HepG2 (cell line): ENCODE data around the gene NISCH. TPM values are rescaled to one million over a fixed set of nuclear protein-coding genes. Genes with fewer than 3 reads are reported as not detected.

Experiments used
- ATF5 ChIP-seq: sonication (generic); formaldehyde crosslinking; IDR thresholded peaks from 2 replicates; pipeline ENCODE4 v1.4.0; 2020; ENCODE audit warnings: mild to moderate bottlenecking, low read depth, missing genetic modification reagents
- HDAC6 ChIP-seq: fragments of 200-600 bp; sonication (generic); IDR thresholded peaks from 2 replicates; pipeline ENCODE4 v1.7.0; 2017; ENCODE audit warnings: mild to moderate bottlenecking, antibody characterized with exemption, low read length, low read depth
- HNRNPL ChIP-seq: fragments of 200-400 bp; formaldehyde crosslinking; IDR thresholded peaks from 2 replicates; pipeline ENCODE4 v1.6.1; 2017; ENCODE audit warnings: mild to moderate bottlenecking, low read depth, low read length
- HNRNPUL1 ChIP-seq: fragments of 200-400 bp; formaldehyde crosslinking; IDR thresholded peaks from 2 replicates; pipeline ENCODE4 v1.6.1; 2017; ENCODE audit warnings: low read depth, mild to moderate bottlenecking, low read length, moderate library complexity
- MAFG ChIP-seq: sonication (generic); formaldehyde crosslinking; IDR thresholded peaks from 2 replicates; pipeline ENCODE4 v1.5.1; 2020; ENCODE audit warnings: mild to moderate bottlenecking, missing genetic modification reagents
- NFIB ChIP-seq: sonication (generic); formaldehyde crosslinking; IDR thresholded peaks from 2 replicates; pipeline ENCODE4 v1.9.0; 2021; ENCODE audit warnings: missing genetic modification reagents, mild to moderate bottlenecking, borderline replicate concordance
- NONO ChIP-seq, 2 experiments: fragments of 450-650 bp in 1 of 2; sonication (generic) in 1 of 2; formaldehyde crosslinking in 1 of 2; IDR thresholded peaks in 1 of 2; conservative IDR thresholded peaks in 1 of 2; 2 replicates each; pipeline versions ENCODE4 v1.6.1 to v1.8.0; 2017 to 2022; ENCODE audit warnings: mild to moderate bottlenecking in 1 of 2, missing genetic modification reagents in 1 of 2, moderate library complexity in 1 of 2
- NR0B2 ChIP-seq: sonication (generic); formaldehyde crosslinking; IDR thresholded peaks from 2 replicates; pipeline ENCODE4 v1.4.0; 2020; ENCODE audit warnings: mild to moderate bottlenecking, missing genetic modification reagents
- PATZ1 ChIP-seq: sonication (generic); formaldehyde crosslinking; IDR thresholded peaks from 2 replicates; pipeline ENCODE4 v1.4.0; 2020; ENCODE audit warnings: missing genetic modification reagents
- RARG ChIP-seq: sonication (generic); formaldehyde crosslinking; IDR thresholded peaks from 2 replicates; pipeline ENCODE4 v1.4.0; 2020; ENCODE audit warnings: low read depth, mild to moderate bottlenecking, missing genetic modification reagents
- RFX5 ChIP-seq: IDR thresholded peaks from 2 replicates; pipeline ENCODE4 v1.6.1; 2011; ENCODE audit warnings: low read depth, low read length, improper control_type of control experiment
- SNAPC5 ChIP-seq: sonication (generic); formaldehyde crosslinking; IDR thresholded peaks from 2 replicates; pipeline ENCODE4 v1.8.1; 2023; ENCODE audit warnings: mild to moderate bottlenecking, missing genetic modification reagents, borderline replicate concordance
- SP1 ChIP-seq, 2 experiments: fragments of 450-650 bp in 1 of 2; sonication (generic) in 1 of 2; formaldehyde crosslinking in 1 of 2; IDR thresholded peaks; 2 replicates each; pipeline versions ENCODE4 v1.4.0 to v1.6.1; 2016 to 2020; ENCODE audit warnings: missing genetic modification reagents in 1 of 2
- TBX2 ChIP-seq: sonication (generic); formaldehyde crosslinking; IDR thresholded peaks from 2 replicates; pipeline ENCODE4 v1.5.0; 2020; ENCODE audit warnings: missing genetic modification reagents, mild to moderate bottlenecking, borderline replicate concordance
- TRAFD1 ChIP-seq: sonication (generic); formaldehyde crosslinking; IDR thresholded peaks from 2 replicates; pipeline ENCODE4 v1.5.1; 2020; ENCODE audit warnings: missing genetic modification reagents, mild to moderate bottlenecking, borderline replicate concordance
- ZNF136 ChIP-seq: sonication (generic); formaldehyde crosslinking; IDR thresholded peaks from 2 replicates; pipeline ENCODE4 v1.8.1; 2022; ENCODE audit warnings: low read depth, mild to moderate bottlenecking, moderate library complexity, missing genetic modification reagents
- ZNF552 ChIP-seq: sonication (generic); formaldehyde crosslinking; IDR thresholded peaks from 2 replicates; pipeline ENCODE4 v1.9.0; 2022; ENCODE audit warnings: missing genetic modification reagents, mild to moderate bottlenecking, borderline replicate concordance
- ZNF652 ChIP-seq: IDR thresholded peaks from 2 replicates; pipeline ENCODE4 v1.6.1; 2016; ENCODE audit warnings: low read depth, borderline replicate concordance
- ZXDC ChIP-seq: sonication (generic); formaldehyde crosslinking; IDR thresholded peaks from 2 replicates; pipeline ENCODE4 v1.5.0; 2020; ENCODE audit warnings: mild to moderate bottlenecking, missing genetic modification reagents
- polyA plus RNA-seq, 8 experiments: library from polyadenylated mRNA; depleted of rRNA in 3 of 8; stranded (reverse) in 7 of 8; unstranded in 1 of 8; fragments of >200 nt; fragmentation: Illumina TruSeq in 4 of 8; extraction: Trizol in 4 of 8; gene quantifications; 2 replicates each; pipeline versions ENCODE4 v1.2.1 to v1.2.3, GENCODE V29; 2011 to 2016; ENCODE audit warnings: low read depth in 4 of 8, missing spikeins in 1 of 8, mixed read lengths in 1 of 8; ENCODE audit not compliant: insufficient read depth in 1 of 8
- total RNA-seq, 5 experiments: library from RNA; depleted of rRNA; stranded (reverse); fragments of >200 nt; fragmentation: Illumina TruSeq; extraction: Trizol; gene quantifications; 2 replicates each; pipeline ENCODE4 v1.2.3, GENCODE V29; 2016; ENCODE audit warnings: low read depth in 1 of 5

Gene NISCH
- total and polyA plus RNA-seq, 2 of the 13 experiments (the other 11 are each of a cell fraction or from before 2014, with no cell fraction given), result 27.0 to 47.6 TPM

- no peak for TF ChIP-seq NONO (IDR thresholded peaks at IDR 0.05)
- TF ChIP-seq NONO (CRISPR knock-in tag; conservative IDR thresholded peaks at IDR 0.05), result peak; percentile 90
- no peak for TF ChIP-seq RFX5
- peak; percentile 77; the same call in 1 of the 2 replicates for TF ChIP-seq TBX2 (CRISPR knock-in tag)
- no peak for TF ChIP-seq ZNF652 (CRISPR knock-in tag)
- no peak for TF ChIP-seq SP1 (IDR thresholded peaks at IDR 0.05)
- peak; percentile 68 for TF ChIP-seq SP1 (CRISPR knock-in tag; IDR thresholded peaks at IDR 0.05)
- no peak; the same call in 1 of the 2 replicates for TF ChIP-seq ZNF136
- TF ChIP-seq NFIB, result no peak
- TF ChIP-seq MAFG (CRISPR knock-in tag), result no peak
- TF ChIP-seq SNAPC5 (CRISPR knock-in tag), result no peak
- TF ChIP-seq TRAFD1 (CRISPR knock-in tag), result peak; percentile 68; the same call in 1 of the 2 replicates
- no peak; the same call in 1 of the 2 replicates for TF ChIP-seq RARG (CRISPR knock-in tag)
- no peak for TF ChIP-seq HNRNPUL1
- no peak; the same call in 1 of the 2 replicates for TF ChIP-seq ZXDC
- TF ChIP-seq PATZ1 (CRISPR knock-in tag), result peak; percentile 64
- TF ChIP-seq NR0B2 (CRISPR knock-in tag), result peak; percentile 90
- TF ChIP-seq ATF5 (CRISPR knock-in tag), result 0 out of 2 replicates have a peak, but pooled peaks have one; percentile 65
- no peak for TF ChIP-seq HNRNPL
- no peak for TF ChIP-seq HDAC6
- no peak; the same call in none of the 2 replicates for TF ChIP-seq ZNF552
Measured at GRCh38 chr3:52536369-52537164, 81.2 kb downstream of the NISCH start, which contains the start of gene UQCC5 (continued).
